Colon (tissue), 2 donors: Measurements from ENCODE around the gene CFAP70.
"Not testable (repeated sequence)": the region's sequence is repeated elsewhere in the genome, so short reads cannot be mapped to it uniquely, and the experiment has no call there.

Experiments used
- FAIRE-seq: peaks from 2 replicates; lab custom pipeline; 2012; peaks lifted over from hg19 to GRCh38; lab: Jason Lieb, UNC
- donor health status: control.
- donor health status: control.

Gene CFAP70

GRCh38 chr10:73358331-73359279 lies at the start of gene CFAP70:
TSS of gene CFAP70 (minus strand) at chr10:73358864. CDS start at chr10:73354796, 4,068 bp downstream.
- no peak for FAIRE-seq

DNA sequence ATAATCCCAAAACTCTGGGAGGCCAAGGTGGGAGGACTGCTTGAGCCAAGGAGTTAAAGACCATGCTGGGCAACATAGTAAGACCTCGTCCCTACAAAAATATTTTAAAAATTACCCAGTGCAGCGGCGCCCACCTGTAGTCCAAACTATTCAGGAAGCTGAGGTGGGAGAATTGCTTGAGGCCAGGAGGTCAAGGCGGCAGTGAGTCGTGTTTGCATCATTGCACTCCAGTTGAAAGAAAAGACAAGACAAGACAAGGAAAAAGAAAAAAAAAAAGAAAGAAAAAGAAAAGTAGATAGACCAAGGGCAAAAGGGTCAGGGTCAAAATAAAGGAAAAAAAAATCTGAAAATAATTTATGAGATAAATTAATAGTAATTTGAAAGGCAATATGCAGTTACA lies 49.4 kb upstream of the CFAP70 start:
- FAIRE-seq, result no peak

- FAIRE-seq, result no peak
Observed at GRCh38 chr10:73407495-73407894, 48.8 kb upstream of the CFAP70 start.

GRCh38 chr10:73406846-73407245 lies 48.2 kb upstream of the CFAP70 start:
- FAIRE-seq, result no peak

DNA sequence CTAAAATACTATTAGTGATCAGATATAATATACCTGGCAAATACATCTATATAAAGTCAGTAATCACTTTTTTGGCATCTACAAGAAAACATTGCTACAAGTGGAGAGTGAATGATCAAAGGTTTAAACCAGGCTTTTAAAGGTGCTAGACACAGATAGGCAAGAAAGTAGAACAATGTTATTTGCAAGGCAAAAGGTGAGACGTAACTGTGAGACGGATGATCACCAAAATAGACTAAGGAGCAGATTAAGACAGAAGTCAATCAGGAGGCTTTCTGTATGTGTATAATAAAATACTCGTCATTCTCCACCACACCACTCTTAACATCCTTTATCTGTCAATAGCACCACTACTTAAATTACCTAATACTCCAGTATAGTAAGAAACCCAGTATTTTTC lies 46.9 kb upstream of the CFAP70 start:
- FAIRE-seq, result no peak

DNA sequence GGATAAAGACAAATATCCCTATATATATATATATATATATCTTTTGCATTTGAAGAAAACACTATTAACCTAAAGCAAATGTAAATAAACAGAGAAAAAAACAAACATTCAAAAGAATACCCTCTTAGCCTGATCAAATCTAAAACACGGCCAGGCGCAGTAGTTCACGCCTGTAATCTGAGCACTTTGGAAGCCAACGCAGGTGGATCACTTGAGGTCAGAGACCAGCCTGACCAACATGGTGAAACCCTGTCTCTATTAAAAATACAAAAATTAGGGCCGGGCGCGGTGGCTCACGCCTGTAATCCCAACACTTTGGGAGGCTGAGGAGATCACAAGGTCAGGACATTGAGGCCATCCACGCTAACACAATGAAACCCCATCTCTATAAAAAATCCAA lies 46.0 kb upstream of the CFAP70 start:
- FAIRE-seq, result no peak

GRCh38 chr10:73401636-73402035 lies 43.0 kb upstream of the CFAP70 start:
- no peak for FAIRE-seq

GRCh38 chr10:73399063-73399462 lies 40.4 kb upstream of the CFAP70 start:
- FAIRE-seq, result no peak

- FAIRE-seq, result no peak
Observed at GRCh38 chr10:73398024-73398423, 39.4 kb upstream of the CFAP70 start.

GRCh38 chr10:73394325-73394724 lies 35.7 kb upstream of the CFAP70 start:
- FAIRE-seq, result not testable (repeated sequence)

DNA sequence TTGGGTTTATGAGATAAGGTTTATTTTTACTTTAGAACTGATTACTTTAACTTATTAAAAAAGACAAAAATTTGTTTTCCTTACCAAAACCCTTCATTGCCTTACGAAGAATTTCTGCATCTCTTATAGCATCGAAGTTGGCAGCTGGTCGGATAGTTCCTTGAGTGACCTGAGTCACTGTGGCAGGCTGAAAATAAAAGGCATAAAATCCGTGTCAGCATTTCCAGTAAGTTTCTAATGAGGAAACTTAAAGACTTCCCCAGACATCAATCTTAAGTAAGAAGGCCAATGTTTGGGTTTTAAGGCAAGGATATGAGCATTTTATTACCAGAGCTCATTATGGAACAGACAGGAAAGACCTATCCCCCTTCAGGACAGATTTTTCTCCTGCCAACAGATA lies 29.6 kb upstream of the CFAP70 start:
- FAIRE-seq, result no peak

GRCh38 chr10:73386583-73386982 lies 27.9 kb upstream of the CFAP70 start:
- FAIRE-seq, result no peak

- no peak for FAIRE-seq
Observed at GRCh38 chr10:73379064-73379748, 20.5 kb upstream of the CFAP70 start.

GRCh38 chr10:73376679-73377078 lies 18.0 kb upstream of the CFAP70 start:
- no peak for FAIRE-seq

GRCh38 chr10:73368238-73368637 lies 9.6 kb upstream of the CFAP70 start:
- no peak for FAIRE-seq

GRCh38 chr10:73366381-73367298 lies 8.0 kb upstream of the CFAP70 start:
- no peak for FAIRE-seq

- FAIRE-seq, result no peak
Observed at GRCh38 chr10:73364964-73365363, 6.3 kb upstream of the CFAP70 start.

GRCh38 chr10:73359492-73359891 lies 828 bp upstream of the CFAP70 start:
- FAIRE-seq, result no peak

DNA sequence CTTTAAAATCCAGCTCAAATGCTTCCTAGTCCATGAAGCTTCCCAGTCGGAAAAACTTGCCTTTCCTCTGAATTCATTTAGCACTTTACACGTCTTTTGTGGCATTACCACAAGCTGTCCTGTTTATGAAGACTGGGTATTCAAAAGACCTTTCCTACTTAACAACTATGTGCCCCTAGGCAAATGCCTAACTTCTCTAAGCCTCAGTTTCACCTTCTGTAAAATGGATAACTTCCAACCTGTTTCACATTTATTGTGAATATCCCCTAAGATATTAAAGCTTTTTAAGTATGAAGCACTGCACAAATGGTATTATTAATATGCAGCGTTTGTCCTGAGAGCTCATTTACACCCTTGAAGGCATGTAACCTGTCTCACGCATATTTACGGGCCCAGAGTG lies 843 bp downstream of the CFAP70 start:
- FAIRE-seq, result no peak

- FAIRE-seq, result no peak
Observed at GRCh38 chr10:73357166-73357565, 1.5 kb downstream of the CFAP70 start.

GRCh38 chr10:73344269-73344668 lies 14.4 kb downstream of the CFAP70 start:
- FAIRE-seq, result no peak

DNA sequence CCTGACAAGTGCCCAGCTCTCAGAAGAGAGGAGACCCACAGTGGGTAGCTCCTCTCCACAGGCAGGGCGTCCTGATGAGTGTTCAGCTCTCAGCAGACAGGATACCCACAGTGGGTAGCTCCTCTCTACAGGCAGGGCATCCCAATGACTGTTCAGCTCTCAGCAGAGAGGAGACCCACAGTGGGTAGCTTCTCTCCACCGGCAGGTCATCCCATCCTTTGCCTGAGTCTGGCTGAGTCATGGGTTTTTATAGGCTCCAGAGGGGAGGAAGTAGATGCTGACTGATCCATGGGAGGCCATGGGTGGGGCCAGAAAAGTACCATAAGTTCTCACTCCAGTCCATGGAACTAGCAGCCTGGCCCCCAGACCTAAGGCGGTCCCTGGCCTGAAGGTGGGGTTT lies 18.5 kb downstream of the CFAP70 start:
- no peak for FAIRE-seq
